ENCODE results near the gene EIF5A.

The EIF5A gene

DNA sequence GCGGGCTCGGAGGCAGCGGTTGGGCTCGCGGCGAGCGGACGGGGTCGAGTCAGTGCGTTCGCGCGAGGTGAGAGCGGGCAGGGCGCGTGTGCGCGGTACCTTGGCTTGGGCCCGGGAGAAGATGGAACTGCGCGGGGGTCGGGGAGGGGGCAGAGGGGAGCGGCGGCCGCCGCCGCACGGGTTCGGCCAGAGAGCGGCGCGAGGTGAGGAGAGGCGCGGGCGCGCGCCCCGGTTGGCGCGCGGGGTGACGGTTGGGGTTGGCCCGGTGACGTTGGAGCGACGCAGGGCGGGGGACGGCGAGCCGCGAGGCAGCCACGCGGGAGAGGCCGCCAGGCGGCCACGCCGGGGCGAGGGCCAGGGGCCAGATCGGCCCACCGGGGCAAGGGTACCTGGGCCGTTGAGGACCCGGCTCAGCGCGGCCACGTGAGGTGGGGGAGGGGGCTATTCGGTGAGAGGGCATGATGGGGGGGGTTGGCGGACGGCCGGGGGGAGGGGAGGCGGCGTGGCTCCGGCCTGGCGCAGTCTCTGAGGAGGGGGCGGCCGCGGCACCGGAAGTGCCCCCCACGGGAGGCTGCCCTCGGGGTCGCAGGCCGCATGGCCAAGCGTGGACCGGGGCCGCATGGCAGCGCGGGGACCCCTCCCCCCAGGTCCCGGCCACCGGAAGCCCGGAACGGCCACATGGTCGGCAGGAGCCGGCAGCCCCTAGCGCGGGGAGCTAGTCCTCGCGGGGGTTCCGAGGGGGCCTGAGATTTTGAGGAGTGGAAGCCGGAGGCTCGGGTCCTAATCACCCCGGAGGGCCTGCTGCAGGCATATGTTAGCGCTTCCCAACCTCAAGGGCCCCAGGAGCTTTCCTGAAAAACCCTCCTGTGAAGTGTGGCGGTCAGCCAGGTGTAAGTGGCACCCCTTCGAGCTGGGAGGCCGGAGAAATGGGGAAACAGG is 527 bp downstream of the EIF5A start:
- no peak for DNase-seq (ENCODE audit: low spot score)

DNA sequence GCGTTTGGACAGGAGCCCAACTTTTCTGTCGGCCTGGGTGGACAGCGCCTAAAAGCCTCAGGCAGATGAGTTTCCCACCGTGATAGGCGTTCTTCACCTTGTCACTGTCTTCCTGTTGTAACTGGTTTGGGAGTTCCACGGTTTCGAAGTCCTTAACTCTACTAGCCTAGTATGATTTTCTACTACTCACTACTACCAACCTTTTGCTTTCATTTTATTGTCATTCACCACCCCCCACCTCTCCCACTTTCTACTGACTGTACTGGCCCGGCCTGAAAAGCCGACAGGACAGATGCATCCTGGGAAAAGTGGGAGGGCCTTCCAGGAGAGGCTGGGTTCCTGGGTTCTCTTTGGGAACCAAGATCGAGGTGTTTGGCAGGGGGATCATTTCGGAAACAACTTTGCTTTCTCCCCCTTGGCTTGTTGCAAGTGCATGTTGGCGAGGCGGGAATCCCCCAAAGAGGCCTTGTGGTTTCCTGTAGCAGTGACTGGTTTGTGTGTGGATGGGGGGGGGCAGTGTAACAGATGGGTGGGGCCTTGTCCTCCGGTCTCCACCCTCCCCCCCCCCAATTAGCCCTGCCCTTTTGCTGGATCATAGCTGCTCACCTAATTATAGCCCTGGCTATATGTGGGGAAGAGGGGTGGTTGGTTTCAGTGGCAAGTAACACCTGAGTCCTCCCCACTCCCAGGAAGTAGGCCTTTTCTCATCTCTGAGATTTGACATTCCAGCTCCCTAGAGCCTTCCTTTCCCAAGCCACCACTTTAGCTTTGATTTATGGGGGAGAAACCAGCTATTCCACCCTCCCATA is 1.4 kb downstream of the EIF5A start:
- TF ChIP-seq, protein P1, sequence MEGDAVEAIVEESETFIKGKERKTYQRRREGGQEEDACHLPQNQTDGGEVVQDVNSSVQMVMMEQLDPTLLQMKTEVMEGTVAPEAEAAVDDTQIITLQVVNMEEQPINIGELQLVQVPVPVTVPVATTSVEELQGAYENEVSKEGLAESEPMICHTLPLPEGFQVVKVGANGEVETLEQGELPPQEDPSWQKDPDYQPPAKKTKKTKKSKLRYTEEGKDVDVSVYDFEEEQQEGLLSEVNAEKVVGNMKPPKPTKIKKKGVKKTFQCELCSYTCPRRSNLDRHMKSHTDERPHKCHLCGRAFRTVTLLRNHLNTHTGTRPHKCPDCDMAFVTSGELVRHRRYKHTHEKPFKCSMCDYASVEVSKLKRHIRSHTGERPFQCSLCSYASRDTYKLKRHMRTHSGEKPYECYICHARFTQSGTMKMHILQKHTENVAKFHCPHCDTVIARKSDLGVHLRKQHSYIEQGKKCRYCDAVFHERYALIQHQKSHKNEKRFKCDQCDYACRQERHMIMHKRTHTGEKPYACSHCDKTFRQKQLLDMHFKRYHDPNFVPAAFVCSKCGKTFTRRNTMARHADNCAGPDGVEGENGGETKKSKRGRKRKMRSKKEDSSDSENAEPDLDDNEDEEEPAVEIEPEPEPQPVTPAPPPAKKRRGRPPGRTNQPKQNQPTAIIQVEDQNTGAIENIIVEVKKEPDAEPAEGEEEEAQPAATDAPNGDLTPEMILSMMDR (IDR thresholded peaks at IDR 0.05): no peak
- peak overlapping the region; percentile 92 for H3K4me3 ChIP-seq
- DNase-seq (ENCODE audit: low spot score): peak; percentile 86
- H3K27ac ChIP-seq: peak overlapping the region; percentile 99

More for the DNA sequence above, 527 bp downstream of the EIF5A start:
- Histone ChIP-seq H3K4me3 (peak overlapping the region; percentile 92), H3K27ac (peak overlapping the region; percentile 99)
- TF ChIP-seq, protein P1 (IDR thresholded peaks at IDR 0.05): no peak

DNA sequence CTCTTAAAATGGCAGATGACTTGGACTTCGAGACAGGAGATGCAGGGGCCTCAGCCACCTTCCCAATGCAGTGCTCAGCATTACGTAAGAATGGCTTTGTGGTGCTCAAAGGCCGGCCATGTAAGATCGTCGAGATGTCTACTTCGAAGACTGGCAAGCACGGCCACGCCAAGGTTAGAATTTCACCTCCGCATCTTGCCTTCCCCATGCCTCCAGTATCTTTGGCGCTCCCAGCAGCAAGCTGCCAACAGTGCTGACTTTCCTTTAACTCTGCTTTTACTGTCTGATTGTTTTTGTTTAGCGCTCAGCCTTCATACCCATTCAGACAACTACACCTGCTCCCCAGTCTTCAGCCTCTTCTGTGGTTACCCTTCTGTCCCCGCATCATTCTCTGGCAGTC is 2.2 kb downstream of the EIF5A start:
- no peak for DNase-seq (ENCODE audit: low spot score)
- H3K4me3 ChIP-seq: peak overlapping the region; percentile 92
- H3K27ac ChIP-seq: peak overlapping the region in 1 of 2 donors; percentile 99
- TF ChIP-seq, protein P1 (IDR thresholded peaks at IDR 0.05): no peak

DNA sequence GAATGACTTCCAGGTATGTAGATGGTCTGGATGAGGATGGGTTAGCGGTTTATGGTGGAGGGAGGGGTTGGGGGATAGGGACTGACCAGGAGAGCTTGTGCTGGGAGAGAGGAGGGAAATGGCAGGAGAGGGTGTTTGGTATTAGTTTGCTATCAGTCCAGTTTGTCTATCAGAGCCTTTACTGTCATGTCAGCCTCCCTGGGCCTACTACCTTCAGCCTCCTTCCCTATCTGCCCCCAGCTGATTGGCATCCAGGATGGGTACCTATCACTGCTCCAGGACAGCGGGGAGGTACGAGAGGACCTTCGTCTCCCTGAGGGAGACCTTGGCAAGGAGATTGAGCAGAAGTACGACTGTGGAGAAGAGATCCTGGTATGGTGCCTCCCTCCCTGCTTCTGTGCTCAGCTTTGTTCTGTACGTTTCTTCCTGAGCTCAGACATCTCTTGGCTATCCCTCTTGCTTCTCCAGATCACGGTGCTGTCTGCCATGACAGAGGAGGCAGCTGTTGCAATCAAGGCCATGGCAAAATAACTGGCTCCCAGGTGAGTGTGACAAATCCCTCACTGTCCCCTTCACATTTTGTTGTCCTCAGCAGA is 3.8 kb downstream of the EIF5A start:
- no peak for DNase-seq (ENCODE audit: low spot score)
- Histone ChIP-seq H3K27ac (peak overlapping the region in 1 of 2 donors; percentile 42), H3K4me3 (no peak overlapping the region)
- TF ChIP-seq, protein P1 (IDR thresholded peaks at IDR 0.05): no peak

DNA sequence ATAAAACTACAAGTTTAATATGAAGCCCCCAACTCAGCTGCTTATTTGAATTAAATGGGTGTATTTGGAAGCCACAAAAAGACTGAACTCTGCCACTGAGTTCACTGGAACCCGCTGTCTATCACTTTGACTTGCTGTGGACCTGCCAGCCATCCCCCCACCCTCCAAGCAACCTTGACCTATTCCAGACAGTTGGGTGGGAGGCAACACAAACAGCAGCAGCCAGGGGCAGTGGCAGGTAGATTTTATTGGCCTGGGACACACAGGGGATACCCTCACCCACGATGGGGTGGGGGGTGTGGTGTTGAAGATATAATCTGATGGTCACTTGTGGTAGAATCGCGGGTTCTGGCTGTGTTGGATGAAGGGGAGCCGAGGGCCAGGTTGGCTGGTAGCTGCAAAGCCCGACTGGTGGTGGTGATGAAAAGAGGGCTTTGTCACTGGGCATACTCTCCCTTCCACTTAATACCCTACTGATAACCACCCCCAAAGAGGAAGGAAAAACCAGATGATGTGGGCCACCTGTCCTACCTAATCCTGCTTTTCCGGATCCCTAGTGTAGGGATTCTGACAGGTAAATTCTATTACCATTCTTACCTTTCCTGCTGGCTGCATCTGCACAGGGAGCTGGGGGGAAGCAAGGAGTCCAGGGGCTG is 5.1 kb downstream of the EIF5A start:
- H3K27ac ChIP-seq: peak overlapping the region in 1 of 2 donors; percentile 21
- DNase-seq (ENCODE audit: low spot score): no peak
- no peak overlapping the region for H3K4me3 ChIP-seq
- TF ChIP-seq, protein P1 (IDR thresholded peaks at IDR 0.05): no peak

DNA sequence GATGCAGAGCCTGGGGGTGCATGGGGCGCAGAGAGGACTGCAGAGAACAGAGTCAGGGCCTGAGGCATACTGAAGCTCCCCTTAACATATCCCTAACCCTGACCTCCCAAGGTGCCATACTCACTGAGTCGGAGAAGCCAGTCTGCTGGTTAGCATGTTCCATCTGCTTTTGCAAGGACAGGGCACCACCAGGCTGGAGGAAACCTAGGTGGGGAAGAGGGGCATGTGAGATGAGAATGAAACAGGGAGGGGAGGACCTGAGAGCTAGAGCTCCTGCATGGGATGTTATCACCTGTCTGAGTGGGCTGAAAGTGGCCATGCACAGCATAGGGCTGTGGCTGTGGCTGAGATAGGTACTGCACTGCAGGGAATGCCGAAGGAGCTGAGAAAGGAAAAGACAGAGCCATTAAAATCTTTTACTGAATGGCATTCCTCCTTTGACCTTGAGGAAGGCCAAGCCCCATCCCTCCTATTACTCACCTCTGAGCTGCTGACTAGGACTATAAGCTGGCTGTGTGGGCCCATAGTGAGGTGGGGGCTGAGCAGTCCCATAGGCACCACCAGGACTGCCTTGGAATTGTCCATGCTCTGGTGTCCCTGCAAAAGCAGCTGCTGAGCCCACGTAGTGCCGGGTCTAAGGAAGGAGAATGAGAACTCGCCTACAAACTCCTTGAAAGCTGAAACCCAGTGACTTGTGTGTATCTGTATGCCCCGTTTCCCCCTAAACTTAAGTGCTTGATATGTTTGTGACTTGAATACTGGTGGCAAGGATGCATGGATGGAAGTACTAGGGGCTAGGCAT is 5.9 kb downstream of the EIF5A start:
- Histone ChIP-seq H3K27ac (peak overlapping the region in 1 of 2 donors; percentile 21), H3K4me3 (no peak overlapping the region)
- no peak for DNase-seq (ENCODE audit: low spot score)
- TF ChIP-seq, protein P1 (IDR thresholded peaks at IDR 0.05): no peak
